H9 (cell line): Measurements from ENCODE around the gene CRHR1. TPM values are rescaled to one million over a fixed set of nuclear protein-coding genes. Genes with fewer than 3 reads are reported as not detected.

ENCODE experiments used
- DNase-seq: peaks from one replicate; pipeline ENCODE4 v3.0.0-alpha.2; 2017
- H2AFZ ChIP-seq: one replicate; pipeline ENCODE4 v1.6.1; 2013; ENCODE audit warnings: mild to moderate bottlenecking, low read length, control low read depth, moderate library complexity
- H2AK5ac ChIP-seq: 2 replicates; pipeline ENCODE4 v1.6.1; 2013; ENCODE audit warnings: low read length, control low read depth, mixed read lengths; ENCODE audit not compliant: insufficient read length
- H2BK120ac ChIP-seq: one replicate; pipeline ENCODE4 v1.6.1; 2013; ENCODE audit warnings: low read depth, mild to moderate bottlenecking, low read length, control low read depth, inconsistent platforms; ENCODE audit not compliant: poor library complexity, severe bottlenecking
- H2BK12ac ChIP-seq: 2 replicates; pipeline ENCODE4 v1.6.1; 2013; ENCODE audit warnings: low read length, control low read depth, mixed read lengths, low read depth; ENCODE audit not compliant: insufficient read length
- H2BK15ac ChIP-seq: 2 replicates; pipeline ENCODE4 v1.6.1; 2013; ENCODE audit warnings: low read depth, low read length, control low read depth
- H2BK20ac ChIP-seq: one replicate; pipeline ENCODE4 v1.6.1; 2013; ENCODE audit warnings: low read depth, mild to moderate bottlenecking, low read length, control low read depth, inconsistent platforms; ENCODE audit not compliant: poor library complexity, severe bottlenecking
- H2BK5ac ChIP-seq: 2 replicates; pipeline ENCODE4 v1.6.1; 2013; ENCODE audit warnings: low read length, control low read depth, mixed read lengths; ENCODE audit not compliant: insufficient read length
- H3K14ac ChIP-seq: 2 replicates; pipeline ENCODE4 v1.6.1; 2013; ENCODE audit warnings: low read length, control low read depth; ENCODE audit not compliant: insufficient read depth
- H3K18ac ChIP-seq: 2 replicates; pipeline ENCODE4 v1.6.1; 2013; ENCODE audit warnings: low read depth, mild to moderate bottlenecking, mixed read lengths, low read length, control low read depth; ENCODE audit not compliant: insufficient read length
- H3K23ac ChIP-seq: 2 replicates; pipeline ENCODE4 v1.6.1; 2013; ENCODE audit warnings: low read length, control low read depth, mixed read lengths, low read depth; ENCODE audit not compliant: insufficient read length
- H3K23me2 ChIP-seq: 2 replicates; pipeline ENCODE4 v1.6.1; 2013; ENCODE audit warnings: low read depth, mild to moderate bottlenecking, mixed read lengths, low read length, control low read depth; ENCODE audit not compliant: insufficient read length, poor library complexity, severe bottlenecking
- H3K27ac ChIP-seq: 2 replicates; pipeline ENCODE4 v1.5.1; 2013; ENCODE audit warnings: low read length, control low read depth, mixed read lengths, low read depth; ENCODE audit not compliant: insufficient read length
- H3K27me3 ChIP-seq: 2 replicates; pipeline ENCODE4 v1.6.1; 2013; ENCODE audit warnings: low read length, control low read depth, inconsistent platforms; ENCODE audit not compliant: insufficient read depth
- H3K4ac ChIP-seq: 2 replicates; pipeline ENCODE4 v1.6.1; 2013; ENCODE audit warnings: low read depth, mild to moderate bottlenecking, control low read depth, inconsistent platforms, low read length, moderate library complexity
- H3K4me1 ChIP-seq: 2 replicates; pipeline ENCODE4 v1.6.1; 2013; ENCODE audit warnings: low read length, control low read depth, inconsistent platforms; ENCODE audit not compliant: insufficient read depth
- H3K4me2 ChIP-seq: 2 replicates; pipeline ENCODE4 v1.6.1; 2013; ENCODE audit warnings: low read length, control low read depth, mixed read lengths; ENCODE audit not compliant: insufficient read length, insufficient read depth
- H3K56ac ChIP-seq: 2 replicates; pipeline ENCODE4 v1.6.1; 2013; ENCODE audit warnings: low read depth, mild to moderate bottlenecking, mixed read lengths, low read length, control low read depth; ENCODE audit not compliant: insufficient read length
- H3K79me1 ChIP-seq: 2 replicates; pipeline ENCODE4 v1.6.1; 2013; ENCODE audit warnings: low read depth, mild to moderate bottlenecking, moderate library complexity, low read length, control low read depth, inconsistent platforms; ENCODE audit not compliant: insufficient read depth, poor library complexity, severe bottlenecking
- H3K79me2 ChIP-seq: 2 replicates; pipeline ENCODE4 v1.6.1; 2013; ENCODE audit warnings: low read length, control low read depth, inconsistent platforms; ENCODE audit not compliant: insufficient read depth
- H3K9ac ChIP-seq: 2 replicates; pipeline ENCODE4 v1.6.1; 2013; ENCODE audit warnings: low read length, control low read depth, mixed read lengths; ENCODE audit not compliant: insufficient read length; ENCODE audit errors: extremely low read depth
- H3K9me3 ChIP-seq: one replicate; pipeline ENCODE4 v1.6.1; 2013; ENCODE audit warnings: low read depth, low read length, inconsistent platforms; ENCODE audit not compliant: control insufficient read depth
- H3T11ph ChIP-seq: one replicate; pipeline ENCODE4 v1.6.1; 2013; ENCODE audit warnings: mild to moderate bottlenecking, low read length, control low read depth, inconsistent platforms
- H4K20me1 ChIP-seq: one replicate; pipeline ENCODE4 v1.6.1; 2013; ENCODE audit not compliant: control insufficient read depth, insufficient read length, insufficient read depth
- H4K5ac ChIP-seq: 2 replicates; pipeline ENCODE4 v1.6.1; 2013; ENCODE audit warnings: low read depth, mild to moderate bottlenecking, mixed read lengths, low read length, control low read depth; ENCODE audit not compliant: insufficient read length
- H4K8ac ChIP-seq: replicated peaks from 2 replicates; pipeline ENCODE4 v1.6.1; 2013; ENCODE audit warnings: low read length, control low read depth, mixed read lengths, low read depth; ENCODE audit not compliant: insufficient read length
- H4K91ac ChIP-seq: 2 replicates; pipeline ENCODE4 v1.6.1; 2013; ENCODE audit warnings: low read depth, mild to moderate bottlenecking, moderate library complexity, mixed read lengths, low read length, control low read depth; ENCODE audit not compliant: insufficient read length
- H3K27ac Mint-ChIP-seq, 3 experiments: 2 replicates in 2 of 3; 3 replicates in 1 of 3; pipeline ENCODE4 v1.8.0; 2020 to 2021; ENCODE audit warnings: mixed read lengths in 3 of 3, mild to moderate bottlenecking in 1 of 3, moderate library complexity in 1 of 3
- H3K27me3 Mint-ChIP-seq: 2 replicates; pipeline ENCODE4 v1.8.0; 2021; ENCODE audit warnings: low read depth, mild to moderate bottlenecking, moderate library complexity, mixed read lengths
- H3K36me3 Mint-ChIP-seq, 3 experiments: 2 replicates in 2 of 3; 3 replicates in 1 of 3; pipeline ENCODE4 v1.8.0; 2020 to 2021; ENCODE audit warnings: low read depth in 3 of 3, mixed read lengths in 3 of 3; ENCODE audit not compliant: insufficient read depth in 1 of 3
- H3K4me1 Mint-ChIP-seq, 2 experiments: 2 replicates each; pipeline ENCODE4 v1.8.0; 2020; ENCODE audit warnings: mixed read lengths in 2 of 2
- H3K4me3 Mint-ChIP-seq, 2 experiments: 2 replicates in 1 of 2; 3 replicates in 1 of 2; pipeline ENCODE4 v1.8.0; 2020 to 2021; ENCODE audit warnings: mild to moderate bottlenecking in 2 of 2, mixed read lengths in 2 of 2, moderate library complexity in 1 of 2
- H3K9me3 Mint-ChIP-seq, 2 experiments: 2 replicates in 1 of 2; 3 replicates in 1 of 2; pipeline ENCODE4 v1.8.0; 2020; ENCODE audit warnings: mild to moderate bottlenecking in 2 of 2, mixed read lengths in 2 of 2, moderate library complexity in 1 of 2
- CTCF ChIP-seq: fragments of 200-600 bp; sonication (generic); conservative IDR thresholded peaks from 3 replicates; pipeline ENCODE4 v1.8.0; 2021; ENCODE audit warnings: antibody characterized with exemption, mild to moderate bottlenecking
- WGBS: extraction: QIAGEN DNeasy Blood & Tissue Kit; methylation state at CpG from one replicate; pipeline ENCODE4 v1.1.7; 2013; ENCODE audit warnings: missing lambda C conversion rate, low lambda C conversion rate, mixed read lengths; ENCODE audit not compliant: insufficient read length; ENCODE audit errors: extremely low coverage; 5-methylcytosine and 5-hydroxymethylcytosine counted together
- total RNA-seq: library from RNA; stranded (reverse); gene quantifications from 2 replicates; pipeline ENCODE4 v1.2.1, GENCODE V29; 2021

The CRHR1 gene
- total RNA-seq, 1 experiment from 2014 or later, result 0.52 TPM

- Histone ChIP-seq H3T11ph (no peak overlapping the region), H3K9me3 (no peaks in the 10 kb centered on the region), H4K5ac (no peak overlapping the region), H3K14ac (no peak overlapping the region), H2BK20ac (no peak overlapping the region), H3K27me3 (no peaks in the 10 kb centered on the region), H2BK12ac (no peak overlapping the region), H3K79me1 (no peaks in the 10 kb centered on the region), H3K79me2 (no peaks in the 10 kb centered on the region), H3K27ac (no peak overlapping the region), H4K91ac (no peak overlapping the region), H2BK120ac (no peak overlapping the region), H3K4me2 (no peak overlapping the region), H2AFZ (no peak overlapping the region), H2BK5ac (no peak overlapping the region), H4K20me1 (no peaks in the 10 kb centered on the region), H3K9ac (no peak overlapping the region), H3K18ac (no peak overlapping the region), H2AK5ac (no peak overlapping the region), H2BK15ac (no peak overlapping the region), H3K4ac (no peak overlapping the region), H3K23ac (no peak overlapping the region), H3K56ac (no peak overlapping the region), H3K4me1 (no peaks in the 10 kb centered on the region), H4K8ac (no peak overlapping the region), H3K23me2 (no peaks in the 10 kb centered on the region)
- DNase-seq, result no peak
- peaks cover 4% of the 10 kb centered on the region for H3K27me3 Mint-ChIP-seq
- H3K36me3 Mint-ChIP-seq, result no peaks in the 10 kb centered on the region
- no peak overlapping the region for H3K27ac Mint-ChIP-seq
- WGBS, result no CpG with 5 or more reads among the region's 26 CpGs
- peaks cover 3 to 12% of the 10 kb centered on the region in 2 experiments; a peak in 2 of 4 replicates for H3K4me1 Mint-ChIP-seq
- H3K9me3 Mint-ChIP-seq, result no peaks in the 10 kb centered on the region
- TF ChIP-seq CTCF, result no peak
- no peak overlapping the region for H3K4me3 Mint-ChIP-seq
Observed at GRCh38 chr17:45834471-45835396, 50.6 kb downstream of the CRHR1 start.
